HG02943 (cell line): ENCODE data around the gene MEF2A.
A peak's percentile ranks its signal among the peaks of the same experiment; 100 is the strongest.

Experiments used
- ATAC-seq: cut with Tn5 transposase; IDR thresholded peaks from one replicate; pipeline ENCODE4 v1.9.1; 2021; ENCODE audit warnings: mild to moderate bottlenecking, low read depth, moderate library complexity; ENCODE audit not compliant: unreplicated experiment

The MEF2A gene

GRCh38 chr15:99692825-99693224, 127.0 kb downstream of the MEF2A start:
- ATAC-seq, result no peak

- no peak for ATAC-seq
Observed at GRCh38 chr15:99696096-99696495, 130.3 kb downstream of the MEF2A start.

GRCh38 chr15:99702895-99703602, 137.3 kb downstream of the MEF2A start:
- no peak for ATAC-seq

- ATAC-seq, result no peak
Observed at GRCh38 chr15:99703603-99704443, 138.0 kb downstream of the MEF2A start.

- peak; percentile 66 for ATAC-seq
Observed at GRCh38 chr15:99704444-99704838, 138.7 kb downstream of the MEF2A start.

GRCh38 chr15:99706557-99707303, 140.9 kb downstream of the MEF2A start:
- ATAC-seq, result no peak

- no peak for ATAC-seq
Observed at GRCh38 chr15:99707473-99708270, 141.9 kb downstream of the MEF2A start.

- ATAC-seq, result no peak
Observed at GRCh38 chr15:99708563-99708962, 142.8 kb downstream of the MEF2A start.

- ATAC-seq, result no peak
Observed at GRCh38 chr15:99709243-99709986, 143.6 kb downstream of the MEF2A start.

GRCh38 chr15:99711625-99712024, 145.8 kb downstream of the MEF2A start:
- no peak for ATAC-seq

- ATAC-seq, result no peak
Observed at GRCh38 chr15:99712415-99712814, 146.6 kb downstream of the MEF2A start.

GRCh38 chr15:99716540-99717095, 150.8 kb downstream of the MEF2A start:
- no peak for ATAC-seq

- ATAC-seq, result no peak
Observed at GRCh38 chr15:99717161-99718009, 151.6 kb downstream of the MEF2A start.

- ATAC-seq, result no peak
Observed at GRCh38 chr15:99718421-99718820, 152.6 kb downstream of the MEF2A start.

GRCh38 chr15:99719096-99719541, 153.3 kb downstream of the MEF2A start:
- ATAC-seq, result peak; percentile 75

- no peak for ATAC-seq
Observed at GRCh38 chr15:99720533-99720932, 154.7 kb downstream of the MEF2A start.

- ATAC-seq, result no peak
Observed at GRCh38 chr15:99721104-99721778, 155.5 kb downstream of the MEF2A start.

GRCh38 chr15:99721896-99722295, 156.1 kb downstream of the MEF2A start:
- no peak for ATAC-seq
